ENCODE results near the gene BICDL2.
"Not testable (repeated sequence)": the region's sequence is repeated elsewhere in the genome, so short reads cannot be mapped to it uniquely, and the experiment has no call there.

Gene BICDL2, protein sequence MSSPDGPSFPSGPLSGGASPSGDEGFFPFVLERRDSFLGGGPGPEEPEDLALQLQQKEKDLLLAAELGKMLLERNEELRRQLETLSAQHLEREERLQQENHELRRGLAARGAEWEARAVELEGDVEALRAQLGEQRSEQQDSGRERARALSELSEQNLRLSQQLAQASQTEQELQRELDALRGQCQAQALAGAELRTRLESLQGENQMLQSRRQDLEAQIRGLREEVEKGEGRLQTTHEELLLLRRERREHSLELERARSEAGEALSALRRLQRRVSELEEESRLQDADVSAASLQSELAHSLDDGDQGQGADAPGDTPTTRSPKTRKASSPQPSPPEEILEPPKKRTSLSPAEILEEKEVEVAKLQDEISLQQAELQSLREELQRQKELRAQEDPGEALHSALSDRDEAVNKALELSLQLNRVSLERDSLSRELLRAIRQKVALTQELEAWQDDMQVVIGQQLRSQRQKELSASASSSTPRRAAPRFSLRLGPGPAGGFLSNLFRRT

DNA sequence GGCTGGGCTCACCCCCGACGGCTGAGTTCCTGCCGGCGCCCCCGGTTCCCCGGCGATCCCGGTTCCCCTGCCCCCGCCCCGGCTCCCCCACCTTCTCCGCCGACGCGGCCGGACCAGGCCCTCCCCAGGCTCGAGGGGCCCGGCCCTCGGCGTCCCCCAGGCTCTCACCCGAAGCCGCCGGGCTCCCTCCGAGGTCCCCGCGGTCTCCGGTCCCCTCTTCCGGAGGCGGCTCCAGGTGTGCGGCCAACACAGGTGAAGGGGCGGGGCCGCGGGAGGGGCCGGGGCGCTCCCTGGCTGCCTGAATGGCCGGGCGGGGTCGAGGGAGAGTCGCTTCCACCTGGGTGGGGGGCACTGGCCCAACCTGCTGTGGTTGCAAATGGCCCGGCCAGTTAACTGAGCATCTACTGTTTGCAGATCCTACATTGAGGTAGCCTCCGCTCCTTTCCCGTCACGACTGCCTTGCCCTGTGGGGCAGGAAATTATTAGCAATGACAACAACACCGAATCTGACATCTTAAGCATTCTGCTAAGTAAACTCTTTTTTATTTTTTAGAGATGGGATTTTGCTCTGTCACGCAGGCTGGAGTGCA lies at the start of gene BICDL2:
BICDL2 (minus strand) TSS at position 219 of the 590 bp plus-strand sequence. CDS start 1,448 bp downstream, outside the sequence.
- no peak for DNase-seq

DNA sequence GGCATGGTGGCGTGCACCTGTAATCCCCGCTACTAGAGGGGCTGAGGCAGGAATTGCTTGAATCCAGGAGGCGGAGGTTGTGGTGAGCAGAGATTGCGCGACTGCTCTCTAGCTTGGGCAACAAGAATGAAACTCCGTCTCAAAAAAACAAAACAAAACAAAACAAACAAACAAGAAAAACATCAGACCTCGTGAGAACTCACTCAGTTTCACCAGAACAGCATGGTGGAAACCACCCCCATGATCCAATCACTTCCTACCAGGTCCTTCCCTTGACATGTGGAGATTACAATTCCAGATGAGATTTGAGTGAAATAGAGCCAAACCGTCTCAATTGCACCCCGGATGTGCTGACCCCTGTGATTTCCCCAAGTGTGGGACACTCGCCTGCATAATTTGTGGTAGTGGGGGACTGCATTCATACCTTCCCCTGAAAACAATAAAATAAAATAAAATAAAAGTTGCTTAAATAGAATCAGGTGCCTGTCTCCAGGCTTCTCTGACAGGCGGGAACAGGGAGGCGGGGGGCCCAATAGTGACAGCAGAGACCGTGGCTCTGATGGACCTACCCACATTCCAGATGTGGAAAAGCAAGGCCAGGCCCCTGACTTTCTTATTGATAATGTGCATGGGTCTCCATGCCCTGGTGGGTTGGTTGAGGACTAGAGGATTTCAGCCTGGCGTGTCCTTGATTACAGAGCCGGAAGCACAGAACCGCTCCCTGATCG lies 49.3 kb upstream of the BICDL2 start:
- no peak for DNase-seq

DNA sequence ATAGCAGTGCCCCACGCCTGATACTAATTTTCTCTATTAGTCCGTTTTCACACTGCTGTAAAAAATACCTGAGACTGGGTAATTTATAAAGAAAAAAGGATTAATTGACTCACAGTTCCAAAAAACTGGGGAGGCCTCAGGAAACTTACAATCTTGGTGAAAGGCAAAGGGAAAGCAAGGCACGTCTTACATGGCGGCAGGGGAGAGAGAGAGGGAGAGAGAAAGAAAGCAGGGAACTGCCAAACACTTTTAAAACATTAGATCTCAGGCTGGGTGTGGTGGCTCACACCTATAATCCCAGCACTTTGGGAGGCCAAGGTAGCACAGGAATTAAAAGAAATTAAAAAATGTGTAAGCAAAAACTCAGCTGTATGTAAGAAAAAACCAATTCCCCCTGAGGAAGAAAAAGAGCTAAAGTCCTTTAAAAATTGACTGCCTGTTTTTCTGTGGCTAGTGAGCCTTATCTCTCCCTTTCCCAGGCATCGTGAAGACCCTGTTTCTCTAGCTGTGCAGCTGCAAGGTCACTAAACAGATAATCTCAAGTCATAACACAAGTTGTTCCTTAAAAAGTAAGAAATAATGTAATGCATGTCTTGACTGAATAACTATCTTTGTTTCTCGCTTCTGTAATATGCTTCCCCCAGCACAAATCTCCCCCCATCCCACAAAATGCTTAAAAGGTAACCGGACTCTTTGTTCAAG lies 48.4 kb upstream of the BICDL2 start:
- no peak for DNase-seq

DNA sequence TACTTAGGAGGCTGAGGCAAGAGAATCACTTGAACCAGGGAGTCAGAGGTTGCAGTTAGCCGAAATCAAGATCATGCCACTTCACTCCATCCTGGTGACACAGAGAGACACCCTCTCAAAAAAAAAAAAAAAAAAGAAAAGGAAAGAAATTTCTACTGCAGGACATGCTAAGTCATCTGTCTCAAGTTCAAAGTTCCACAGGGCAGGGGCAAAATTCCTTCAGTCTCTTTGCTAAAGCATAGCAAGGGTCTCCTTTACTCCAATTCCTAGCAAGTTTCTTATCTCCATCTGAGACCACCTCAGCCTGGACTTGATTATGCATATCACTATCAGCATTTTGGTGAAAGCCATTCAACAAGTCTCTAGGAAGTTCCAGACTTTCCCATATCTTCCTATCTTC lies 47.7 kb upstream of the BICDL2 start:
- no peak for DNase-seq

DNA sequence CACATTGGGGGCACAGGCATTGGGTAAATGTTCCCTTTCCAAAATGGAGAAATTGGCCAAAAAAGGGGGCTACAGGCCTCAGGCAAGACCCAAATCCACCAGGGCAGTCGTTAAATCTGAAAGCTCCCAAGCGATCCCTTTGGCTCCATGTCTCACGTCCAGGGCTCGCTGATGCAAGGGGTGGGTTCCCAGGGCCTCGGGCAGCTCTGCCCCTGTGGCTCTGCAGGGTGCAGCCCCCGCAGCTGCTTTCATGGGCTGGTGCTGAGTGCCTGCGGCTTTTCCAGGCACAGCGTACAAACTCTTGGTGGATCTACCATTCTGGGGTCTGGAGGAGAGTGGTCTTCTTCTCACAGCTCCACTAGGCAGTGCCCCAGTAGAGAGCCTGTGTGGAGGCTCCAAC lies 46.7 kb upstream of the BICDL2 start:
- DNase-seq: not testable (repeated sequence)

DNA sequence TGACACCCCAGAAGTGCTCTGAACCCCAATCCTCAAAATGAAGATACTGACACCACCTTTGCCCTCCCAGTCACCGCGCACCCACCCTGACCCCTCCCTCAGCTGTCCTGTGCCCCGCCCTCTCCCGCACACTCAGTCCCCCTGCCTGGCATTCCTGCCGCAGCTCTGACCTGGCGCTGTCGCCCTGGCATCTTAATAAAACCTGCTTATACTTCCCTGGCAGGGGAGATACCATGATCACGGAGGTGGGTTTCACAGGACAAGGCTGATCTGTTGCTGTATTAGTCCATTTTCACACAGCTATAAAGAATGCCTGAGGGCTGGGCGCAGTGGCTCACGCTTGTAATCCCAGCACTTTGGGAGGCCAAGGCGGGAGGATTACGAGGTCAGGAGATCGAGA lies 45.2 kb upstream of the BICDL2 start:
- not testable (repeated sequence) for DNase-seq

DNA sequence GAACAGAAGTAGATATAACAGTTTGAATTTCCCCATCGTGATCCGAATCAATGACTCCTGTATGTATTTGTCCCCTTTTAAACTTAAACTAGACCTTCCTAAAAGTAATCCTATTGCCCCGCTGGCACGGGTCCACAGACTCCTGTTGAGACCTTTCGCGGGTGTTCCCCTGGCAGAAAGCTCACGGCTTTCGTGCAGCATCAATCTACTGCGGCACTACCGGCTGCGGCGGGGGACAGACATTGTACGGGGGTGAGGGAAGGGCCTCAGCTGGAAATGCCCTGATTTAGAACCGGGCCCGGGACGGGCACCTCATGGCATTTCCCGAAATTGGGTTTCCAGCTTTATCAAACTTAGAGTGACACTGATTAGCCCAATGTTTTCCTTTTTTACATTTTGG lies 43.3 kb upstream of the BICDL2 start:
- DNase-seq: no peak

DNA sequence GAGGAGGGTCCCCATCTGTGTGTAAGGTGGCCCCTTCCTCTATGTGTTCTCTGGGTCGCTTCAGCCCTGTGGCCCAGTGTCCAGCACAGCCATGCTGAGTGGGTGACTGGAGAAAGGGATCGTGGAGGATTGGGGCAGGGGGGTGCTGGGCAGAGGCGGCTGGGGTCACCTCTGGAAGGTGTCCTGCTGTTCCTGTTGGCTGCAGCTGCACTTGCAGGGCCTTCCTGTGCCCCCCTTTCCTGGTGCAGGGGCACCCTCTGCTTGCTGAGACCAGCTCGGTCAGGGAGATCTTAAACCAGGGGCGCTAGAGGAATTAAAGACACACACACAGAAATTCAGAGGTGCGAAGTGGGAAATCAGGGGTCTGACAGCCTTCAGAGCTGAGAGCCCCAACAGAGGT lies 39.8 kb upstream of the BICDL2 start:
- DNase-seq: no peak

DNA sequence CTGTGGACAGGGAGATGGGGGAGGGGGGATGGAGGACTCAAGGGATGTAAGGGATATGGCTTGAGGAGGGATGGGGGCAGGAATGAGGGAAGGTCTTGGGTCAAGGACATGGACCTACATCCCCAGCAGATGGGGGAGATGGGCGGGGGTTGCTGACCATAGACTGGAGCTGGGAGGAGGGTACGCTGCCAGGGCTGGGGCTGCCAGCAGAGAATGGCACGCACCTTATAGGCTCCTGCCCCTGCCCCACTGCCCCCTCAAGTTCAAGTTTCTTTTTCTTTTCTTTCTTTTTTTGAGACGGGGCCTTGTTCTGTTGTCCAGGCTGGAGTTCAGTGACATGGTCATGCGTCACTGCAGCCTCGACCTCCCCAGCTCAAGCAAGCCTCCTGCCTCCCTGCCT lies 39.2 kb upstream of the BICDL2 start:
- not testable (repeated sequence) for DNase-seq

DNA sequence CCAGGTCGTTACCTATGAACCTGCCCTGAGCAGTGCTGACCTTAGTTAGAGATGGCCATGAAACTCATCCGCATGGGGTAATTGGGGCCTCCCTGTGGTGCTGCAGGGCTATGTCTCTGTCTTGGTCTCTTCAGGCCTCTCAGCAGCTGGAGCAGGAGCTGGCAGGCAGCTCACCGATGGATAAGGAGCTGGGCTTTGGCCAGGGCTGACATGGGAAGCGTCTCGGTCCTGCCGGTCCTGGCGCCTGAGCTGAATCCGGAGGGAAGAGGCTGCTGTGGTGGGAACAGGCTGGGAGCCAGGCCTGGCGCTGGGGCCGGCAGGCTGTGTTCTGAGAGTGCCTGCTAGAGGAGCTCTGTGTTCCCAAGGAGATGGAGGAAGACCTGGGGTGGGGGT lies 38.8 kb upstream of the BICDL2 start:
- DNase-seq: no peak

DNA sequence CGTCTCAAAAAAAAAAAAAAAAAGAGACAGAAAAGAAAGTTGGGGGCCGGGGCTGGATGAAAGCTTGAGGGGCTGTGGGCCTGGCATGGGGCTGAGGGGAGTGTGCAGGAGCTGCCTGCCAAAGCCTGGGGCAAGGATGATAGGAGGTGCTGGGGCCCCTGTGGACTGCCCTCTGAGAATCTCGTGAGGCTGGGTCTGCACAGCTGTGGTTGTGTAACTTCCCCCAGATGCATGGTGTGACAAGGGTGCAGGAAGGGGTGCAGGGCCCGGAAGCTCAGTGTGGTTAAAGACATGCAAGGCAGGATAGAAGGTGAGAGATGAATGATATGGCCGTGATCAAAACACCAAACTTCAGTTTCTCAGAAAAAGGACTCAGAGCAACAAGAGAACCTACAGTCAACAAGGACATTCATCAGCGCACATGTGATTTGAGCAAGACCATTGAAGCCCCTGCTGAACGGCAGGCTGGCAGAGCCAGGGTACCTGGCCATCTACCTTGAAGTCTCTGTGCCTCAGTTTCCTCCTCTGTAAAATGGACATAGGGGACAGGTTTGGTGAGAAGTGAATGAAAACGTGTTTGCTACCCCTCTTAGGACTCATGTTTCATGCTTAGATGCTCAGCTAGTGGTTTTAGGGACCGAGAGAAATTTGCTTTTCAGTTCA lies 38.2 kb upstream of the BICDL2 start:
- DNase-seq: no peak

DNA sequence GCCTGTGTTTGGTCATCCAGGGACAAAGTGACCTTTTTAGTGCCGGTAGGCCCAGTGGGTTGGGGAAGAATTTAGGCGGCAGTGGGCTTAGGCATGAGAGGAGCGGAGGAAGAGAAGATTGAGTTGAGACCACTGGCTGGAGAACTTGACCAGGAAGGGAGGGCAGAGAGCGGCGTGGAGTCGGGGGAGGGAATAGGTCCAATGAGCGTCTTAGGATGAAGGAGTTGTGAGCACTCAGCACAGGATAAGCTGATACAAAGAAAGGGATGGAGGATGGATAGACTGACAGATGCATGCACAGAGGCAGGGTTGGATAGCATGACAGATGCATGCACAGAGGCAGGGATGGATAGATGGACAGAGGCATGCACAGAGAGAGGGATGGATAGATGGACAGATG lies 36.7 kb upstream of the BICDL2 start:
- DNase-seq: no peak

DNA sequence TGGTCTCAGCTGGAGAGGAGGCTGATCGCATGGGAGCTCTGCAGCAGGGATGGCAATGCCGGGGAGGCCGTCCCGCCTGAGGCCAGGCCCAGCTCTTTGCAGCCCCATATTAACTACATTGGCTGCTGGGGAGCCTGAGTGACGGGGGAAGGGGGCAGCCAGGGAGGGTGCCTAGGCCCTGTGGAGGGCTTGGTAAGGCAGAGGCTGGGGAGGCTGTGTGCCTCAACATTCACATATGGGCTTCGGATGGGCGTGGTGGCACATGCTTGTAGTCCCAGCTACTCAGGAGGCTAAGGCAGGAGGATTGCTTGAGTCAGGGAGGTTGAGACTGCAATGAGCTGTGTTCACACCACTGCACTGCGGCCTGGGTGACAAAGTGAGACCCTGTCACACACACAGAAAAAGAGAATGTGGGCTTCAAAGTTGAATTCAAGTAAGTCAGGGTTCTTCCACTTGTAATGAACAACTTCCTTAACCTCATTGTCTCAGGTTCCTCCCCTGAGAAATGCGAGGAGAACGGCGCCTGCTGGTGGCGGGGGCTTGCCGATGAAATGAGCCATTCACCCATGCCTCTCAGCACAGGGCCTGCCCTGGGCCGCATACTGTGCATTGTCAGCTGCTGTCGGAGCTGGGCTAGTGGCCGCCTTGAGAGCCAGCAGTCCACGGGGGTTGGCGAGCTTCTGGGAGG lies 36.0 kb upstream of the BICDL2 start:
- DNase-seq: not testable (repeated sequence)

DNA sequence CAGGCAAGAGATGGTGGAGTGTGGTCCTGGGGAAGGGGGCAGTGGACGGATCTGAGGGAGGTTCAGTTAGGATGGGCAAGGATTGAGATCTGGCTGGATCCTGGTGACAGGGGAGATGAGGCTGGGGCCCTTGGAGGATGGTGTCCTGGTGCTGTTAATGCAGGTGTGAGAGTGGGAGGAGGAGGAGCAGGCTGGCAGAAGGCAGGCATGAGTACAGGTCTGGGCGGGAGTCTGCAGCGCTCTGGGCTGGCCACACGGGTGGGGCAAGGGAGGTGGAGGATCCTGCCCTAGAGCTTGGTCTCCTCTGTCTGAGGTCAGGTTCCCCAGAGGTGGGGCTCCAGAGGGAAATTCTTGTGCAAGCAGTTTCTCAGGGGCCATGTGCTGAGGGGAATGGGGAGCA lies 35.4 kb upstream of the BICDL2 start:
- DNase-seq: not testable (repeated sequence)

DNA sequence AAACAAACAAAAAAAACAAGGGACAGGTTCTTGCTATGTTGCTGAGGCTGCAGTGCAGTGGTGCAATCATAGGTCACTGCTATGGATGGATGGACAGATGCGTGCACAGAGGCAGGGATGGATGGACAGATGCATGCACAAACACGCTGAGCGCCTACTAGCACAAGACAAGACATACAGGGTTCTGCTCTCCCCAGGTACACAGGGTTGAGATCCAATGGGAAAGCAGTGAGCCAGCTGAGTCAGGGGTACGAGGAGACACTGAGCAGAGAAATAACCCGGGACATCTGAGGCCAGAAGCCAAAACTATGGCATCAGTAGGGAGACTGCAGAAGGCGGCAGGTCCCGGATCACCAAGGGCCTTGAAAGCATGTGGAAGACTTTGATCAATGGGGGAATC lies 34.9 kb upstream of the BICDL2 start:
- no peak for DNase-seq

DNA sequence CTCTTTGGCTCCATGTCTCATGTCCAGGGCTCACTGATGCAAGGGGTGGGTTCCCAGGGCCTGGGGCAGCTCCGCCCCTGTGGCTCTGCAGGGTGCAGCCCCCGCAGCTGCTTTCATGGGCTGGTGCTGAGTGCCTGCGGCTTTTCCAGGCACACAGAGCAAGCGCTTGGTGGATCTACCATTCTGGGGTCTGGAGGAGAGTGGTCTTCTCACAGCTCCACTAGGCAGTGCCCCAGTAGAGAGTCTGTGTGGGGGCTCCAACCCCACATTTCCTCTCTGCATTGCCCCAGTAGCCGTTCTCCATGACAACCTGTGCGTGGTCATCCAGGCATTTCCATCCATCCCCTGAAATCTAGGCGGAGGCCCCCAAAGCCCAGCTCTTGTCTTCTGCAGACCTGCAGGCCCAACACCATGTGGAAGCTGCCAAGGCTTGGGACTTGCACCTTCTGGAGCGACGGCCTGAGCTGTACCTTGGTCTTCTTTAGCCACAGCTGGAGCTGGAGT lies 33.9 kb upstream of the BICDL2 start:
- DNase-seq: no peak

DNA sequence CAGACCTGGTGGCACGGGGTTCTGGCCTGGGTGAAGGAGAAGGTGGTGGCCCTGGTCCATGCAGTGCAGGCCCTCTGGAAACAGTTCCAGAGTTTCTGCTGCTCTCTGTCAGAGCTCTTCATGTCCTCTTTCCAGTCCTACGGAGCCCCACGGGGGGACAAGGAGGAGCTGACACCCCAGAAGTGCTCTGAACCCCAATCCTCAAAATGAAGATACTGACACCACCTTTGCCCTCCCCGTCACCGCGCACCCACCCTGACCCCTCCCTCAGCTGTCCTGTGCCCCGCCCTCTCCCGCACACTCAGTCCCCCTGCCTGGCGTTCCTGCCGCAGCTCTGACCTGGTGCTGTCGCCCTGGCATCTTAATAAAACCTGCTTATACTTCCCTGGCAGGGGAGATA lies 32.4 kb upstream of the BICDL2 start:
- not testable (repeated sequence) for DNase-seq

DNA sequence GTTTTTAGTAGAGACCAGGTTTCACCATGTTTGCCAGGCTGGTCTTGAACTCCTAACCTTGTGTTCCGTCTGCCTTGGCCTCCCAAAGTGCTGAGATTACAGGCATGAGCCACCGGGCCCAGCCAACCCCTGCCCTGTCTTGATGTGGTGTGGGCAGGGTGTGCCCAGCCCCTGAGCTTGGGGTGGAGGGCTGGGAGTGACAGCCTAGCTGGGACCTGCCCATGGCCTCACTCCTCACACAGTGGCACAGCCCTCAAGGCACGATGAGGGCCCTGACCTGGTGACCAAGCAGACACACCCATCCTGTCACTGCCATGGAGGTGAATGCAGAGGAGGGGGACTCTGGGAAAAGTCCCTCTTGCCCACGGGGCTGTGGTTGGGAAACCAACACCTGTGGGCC lies 31.7 kb upstream of the BICDL2 start:
- no peak for DNase-seq

DNA sequence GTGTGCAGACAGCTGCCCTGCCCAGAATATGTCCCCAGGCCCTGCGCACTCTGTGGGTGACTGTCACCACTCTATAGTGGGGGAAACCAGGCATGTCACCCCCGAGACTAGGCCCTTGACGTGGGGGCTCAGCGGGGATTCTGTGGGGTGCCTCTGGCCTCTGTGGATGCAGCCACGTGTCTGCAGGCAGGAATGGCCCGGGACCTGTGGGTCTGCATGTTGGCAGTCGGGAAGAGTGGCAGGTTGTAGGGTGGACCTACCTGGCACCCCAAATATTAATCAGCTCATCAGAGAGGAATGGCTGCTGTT lies 29.6 kb upstream of the BICDL2 start:
- no peak for DNase-seq

DNA sequence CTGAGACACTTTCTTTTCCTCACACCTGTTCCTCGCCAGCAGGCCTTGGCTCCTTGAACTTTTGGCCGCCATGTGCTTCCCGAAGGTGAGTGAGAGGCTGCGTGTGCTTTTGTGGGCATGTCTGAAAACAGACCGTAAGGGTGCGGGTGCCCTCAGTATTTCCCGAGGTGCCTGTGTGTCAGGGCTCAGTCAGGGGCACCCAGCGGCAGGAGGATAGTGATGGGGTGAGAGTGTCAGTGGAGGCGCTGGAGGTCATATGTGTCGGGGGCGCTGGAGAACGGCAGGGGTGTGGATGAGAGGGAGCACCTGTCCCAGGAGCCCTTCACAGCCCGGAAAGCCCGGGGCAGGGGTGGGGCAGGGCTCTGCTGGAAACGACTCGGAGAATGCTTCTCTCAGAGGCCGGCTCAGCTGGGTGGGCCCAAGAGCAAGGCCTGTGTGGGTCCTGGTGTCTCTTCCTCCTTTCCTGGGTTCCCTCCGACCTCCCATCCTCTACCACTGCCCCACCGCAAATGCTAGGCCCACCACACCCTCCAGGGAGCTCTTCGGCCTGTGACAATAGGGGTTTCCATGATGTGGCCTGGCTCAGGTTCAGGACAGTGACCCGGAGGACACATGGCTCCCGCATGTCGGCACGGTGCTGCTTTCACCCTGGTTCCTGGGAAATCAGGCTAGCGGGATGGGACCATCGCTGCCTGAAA lies 29.1 kb upstream of the BICDL2 start:
- DNase-seq: no peak

DNA sequence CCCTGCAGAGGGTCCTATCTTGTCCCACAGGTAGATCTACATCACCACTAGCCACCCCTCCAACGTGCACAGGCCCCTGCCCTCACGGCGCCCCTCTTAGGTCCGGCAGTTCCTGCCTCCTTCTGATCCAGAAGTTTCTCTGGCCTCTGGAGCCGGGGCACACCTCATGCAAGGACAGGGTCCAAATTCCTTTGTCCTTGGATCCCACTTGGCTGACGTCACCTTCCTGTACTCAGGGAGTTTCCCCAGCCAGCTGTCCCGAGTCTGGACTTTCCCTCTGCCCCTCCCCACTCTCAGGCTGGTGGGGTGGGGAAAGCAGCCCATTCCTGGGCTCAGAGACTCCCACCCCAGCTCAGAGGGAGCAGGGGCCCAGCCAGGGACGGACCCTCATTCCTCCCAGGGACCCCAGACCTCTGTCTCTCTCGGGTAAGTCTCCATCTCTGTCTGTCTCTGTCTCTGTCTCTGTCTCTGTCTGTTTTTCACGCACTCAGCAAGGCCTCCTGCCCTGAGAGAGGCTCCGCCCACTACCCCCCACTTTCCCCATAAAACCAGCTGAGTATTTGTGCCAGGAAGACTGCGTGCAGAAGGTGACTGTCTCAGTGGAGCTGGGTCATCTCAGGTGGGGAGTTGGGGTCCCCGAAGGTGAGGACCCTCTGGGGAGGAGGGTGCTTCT lies 28.5 kb upstream of the BICDL2 start, which contains the start of gene IL32:
IL32 (plus strand) TSS at position 572 of the 673 bp plus-strand sequence. CDS start 172 bp downstream, outside the sequence.
- no peak for DNase-seq
